DND-41 (cell line): Measurements from ENCODE around the gene DIS3L2.

Source experiments
- ATAC-seq: fragments of 200-7000 bp; cut with Tn5 transposase; 3 replicates; pipeline ENCODE4 v1.9.1; 2021; ENCODE audit warnings: low read depth; ENCODE audit not compliant: insufficient read depth
- DNase-seq: peaks from one replicate; pipeline ENCODE4 v3.0.0-alpha.2; 2020
- H2AFZ ChIP-seq: 2 replicates; pipeline ENCODE4 v1.6.0; 2012; ENCODE audit warnings: low read depth, low read length
- H3K27ac ChIP-seq: 2 replicates; pipeline ENCODE4 v1.5.1; 2012; ENCODE audit warnings: low read length, inconsistent platforms
- H3K27me3 ChIP-seq: fragments of 200-600 bp; sonication (generic); 2 replicates; pipeline ENCODE4 v1.6.0; 2012; ENCODE audit warnings: low read length, mild to moderate bottlenecking, inconsistent platforms; ENCODE audit not compliant: insufficient read depth, poor library complexity
- H3K36me3 ChIP-seq: 2 replicates; pipeline ENCODE4 v1.5.1; 2012; ENCODE audit warnings: low read length, inconsistent platforms; ENCODE audit not compliant: insufficient read depth
- H3K4me1 ChIP-seq: 2 replicates; pipeline ENCODE4 v1.5.1; 2012; ENCODE audit warnings: mild to moderate bottlenecking, low read length; ENCODE audit not compliant: insufficient read depth
- H3K4me2 ChIP-seq: 2 replicates; pipeline ENCODE4 v1.6.0; 2012; ENCODE audit warnings: mild to moderate bottlenecking, moderate library complexity, low read length, inconsistent platforms; ENCODE audit not compliant: insufficient read depth
- H3K4me3 ChIP-seq, 2 experiments: fragments of 200-600 bp in 1 of 2; shearing (Covaris generic) in 1 of 2; 2 replicates each; pipeline ENCODE4 v1.5.1; 2012 to 2016; ENCODE audit warnings: inconsistent platforms in 2 of 2, low read length in 2 of 2, mild to moderate bottlenecking in 2 of 2, low read depth in 1 of 2, moderate library complexity in 1 of 2
- H3K79me2 ChIP-seq: 2 replicates; pipeline ENCODE4 v1.6.0; 2012; ENCODE audit warnings: low read length, inconsistent platforms; ENCODE audit not compliant: insufficient read depth
- H3K9ac ChIP-seq: 2 replicates; pipeline ENCODE4 v1.6.0; 2012; ENCODE audit warnings: low read depth, mild to moderate bottlenecking, inconsistent platforms, low read length, moderate library complexity
- H3K9me3 ChIP-seq: 2 replicates; pipeline ENCODE4 v1.5.1; 2012; ENCODE audit warnings: low read length, moderate library complexity, mild to moderate bottlenecking, inconsistent platforms; ENCODE audit not compliant: insufficient read depth, severe bottlenecking
- H4K20me1 ChIP-seq: 2 replicates; pipeline ENCODE4 v1.6.0; 2012; ENCODE audit warnings: low read length; ENCODE audit not compliant: insufficient read depth
- EZH2 ChIP-seq: IDR thresholded peaks from 3 replicates; pipeline ENCODE4 v1.6.1; 2012; ENCODE audit warnings: borderline replicate concordance, low read depth, mild to moderate bottlenecking, moderate library complexity, low read length, inconsistent platforms; ENCODE audit not compliant: severe bottlenecking
- TF ChIP-seq, protein P1 (sequence below): IDR thresholded peaks from 2 replicates; pipeline ENCODE4 v1.5.1; 2012; ENCODE audit warnings: borderline replicate concordance, low read length, moderate library complexity, mild to moderate bottlenecking; ENCODE audit not compliant: poor library complexity, severe bottlenecking; ENCODE audit errors: extremely low read depth

DIS3L2 gene

DNA sequence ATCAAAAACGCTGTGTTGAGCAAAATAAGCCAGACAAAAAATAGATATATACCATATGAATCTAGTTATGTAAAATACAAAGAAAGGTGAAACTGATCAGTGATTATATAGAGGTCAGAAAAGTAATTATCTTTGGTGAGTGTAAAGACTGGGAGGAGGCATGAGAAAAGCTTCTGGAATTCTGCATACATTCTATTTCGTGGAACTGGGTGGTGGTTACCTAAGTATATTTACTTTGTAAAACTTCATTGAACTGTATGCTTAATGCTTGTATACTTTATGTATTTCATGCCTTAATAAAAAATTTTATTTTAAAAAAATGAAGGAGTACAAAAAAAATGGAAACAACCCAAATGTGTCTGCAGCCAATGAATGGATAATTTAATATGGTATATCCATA lies 263.9 kb downstream of the DIS3L2 start:
- H3K9ac ChIP-seq = no peak overlapping the region
- H3K27me3 ChIP-seq = no peaks in the 10 kb centered on the region
- no peak for DNase-seq
- H3K9me3 ChIP-seq = no peaks in the 10 kb centered on the region
- H2AFZ ChIP-seq = no peak overlapping the region
- H3K4me3 ChIP-seq = no peak overlapping the region
- TF ChIP-seq, protein P1, sequence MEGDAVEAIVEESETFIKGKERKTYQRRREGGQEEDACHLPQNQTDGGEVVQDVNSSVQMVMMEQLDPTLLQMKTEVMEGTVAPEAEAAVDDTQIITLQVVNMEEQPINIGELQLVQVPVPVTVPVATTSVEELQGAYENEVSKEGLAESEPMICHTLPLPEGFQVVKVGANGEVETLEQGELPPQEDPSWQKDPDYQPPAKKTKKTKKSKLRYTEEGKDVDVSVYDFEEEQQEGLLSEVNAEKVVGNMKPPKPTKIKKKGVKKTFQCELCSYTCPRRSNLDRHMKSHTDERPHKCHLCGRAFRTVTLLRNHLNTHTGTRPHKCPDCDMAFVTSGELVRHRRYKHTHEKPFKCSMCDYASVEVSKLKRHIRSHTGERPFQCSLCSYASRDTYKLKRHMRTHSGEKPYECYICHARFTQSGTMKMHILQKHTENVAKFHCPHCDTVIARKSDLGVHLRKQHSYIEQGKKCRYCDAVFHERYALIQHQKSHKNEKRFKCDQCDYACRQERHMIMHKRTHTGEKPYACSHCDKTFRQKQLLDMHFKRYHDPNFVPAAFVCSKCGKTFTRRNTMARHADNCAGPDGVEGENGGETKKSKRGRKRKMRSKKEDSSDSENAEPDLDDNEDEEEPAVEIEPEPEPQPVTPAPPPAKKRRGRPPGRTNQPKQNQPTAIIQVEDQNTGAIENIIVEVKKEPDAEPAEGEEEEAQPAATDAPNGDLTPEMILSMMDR = no peak
- TF ChIP-seq EZH2 = no peak
- H3K79me2 ChIP-seq = no peaks in the 10 kb centered on the region
- H3K4me2 ChIP-seq = no peak overlapping the region
- H3K27ac ChIP-seq = no peak overlapping the region
- ATAC-seq = no peak
- H3K4me1 ChIP-seq = no peaks in the 10 kb centered on the region
- no peaks in the 10 kb centered on the region for H4K20me1 ChIP-seq
- H3K36me3 ChIP-seq = peaks cover 5% of the 10 kb centered on the region; the same call in 1 of the 2 replicates

DNA sequence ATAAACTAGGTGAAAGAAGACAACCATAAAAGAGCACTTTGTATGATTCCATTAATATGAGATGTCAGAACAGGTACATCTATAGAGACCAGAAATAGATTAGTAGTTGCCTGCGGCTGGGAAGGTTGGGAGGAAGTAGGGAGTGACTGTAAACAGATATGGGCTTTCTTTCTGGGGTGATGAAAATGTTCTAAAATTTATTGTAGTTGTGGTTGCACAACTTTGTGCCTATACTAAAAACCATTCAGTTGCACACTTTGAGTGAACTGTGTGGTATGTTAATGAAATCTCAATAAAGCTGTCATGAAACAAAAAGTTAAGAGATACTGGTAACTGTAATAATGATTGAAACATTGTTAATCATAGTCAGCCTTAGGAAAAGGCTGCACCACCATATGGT lies 264.4 kb downstream of the DIS3L2 start:
- no peak overlapping the region for H2AFZ ChIP-seq
- TF ChIP-seq, protein P1 = no peak
- TF ChIP-seq EZH2 = no peak

DNA sequence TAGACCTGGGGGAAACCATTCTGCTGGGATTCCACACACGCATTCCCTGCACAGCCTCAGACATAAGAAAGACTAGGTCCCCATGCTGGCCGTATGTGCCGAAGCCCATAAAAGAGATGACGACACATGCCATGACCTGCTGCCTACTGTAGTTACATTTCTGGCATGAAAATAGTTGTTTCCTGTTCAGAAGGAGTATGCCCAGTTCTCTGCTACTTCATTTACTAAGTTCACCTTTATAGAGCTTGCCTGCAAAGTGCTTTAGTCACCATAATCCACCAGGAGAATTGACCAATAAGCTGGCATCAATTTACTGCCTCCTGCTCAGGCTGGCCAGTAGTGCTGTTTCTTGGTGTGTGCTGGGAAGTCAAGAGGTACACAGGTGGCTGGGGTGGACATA lies 266.8 kb downstream of the DIS3L2 start:
- no peak for TF ChIP-seq EZH2
- TF ChIP-seq, protein P1 = no peak
- no peaks in the 10 kb centered on the region for H3K79me2 ChIP-seq
- H3K4me1 ChIP-seq = peaks cover 11% of the 10 kb centered on the region
- H3K36me3 ChIP-seq = 0 out of 2 replicates have a peak, but pooled peaks cover under 1% of the 10 kb centered on the region
- DNase-seq = no peak
- H2AFZ ChIP-seq = no peak overlapping the region
- H4K20me1 ChIP-seq = no peaks in the 10 kb centered on the region
- no peak overlapping the region for H3K4me3 ChIP-seq
- no peak overlapping the region for H3K4me2 ChIP-seq
- no peak overlapping the region for H3K27ac ChIP-seq
- H3K27me3 ChIP-seq = no peaks in the 10 kb centered on the region
- no peak overlapping the region for H3K9ac ChIP-seq
- H3K9me3 ChIP-seq = no peaks in the 10 kb centered on the region
- no peak for ATAC-seq

More for the DNA sequence above, 264.4 kb downstream of the DIS3L2 start:
- Histone ChIP-seq H3K79me2 (no peaks in the 10 kb centered on the region), H3K27me3 (no peaks in the 10 kb centered on the region), H3K9me3 (no peaks in the 10 kb centered on the region), H4K20me1 (no peaks in the 10 kb centered on the region), H3K9ac (no peak overlapping the region), H3K4me1 (no peaks in the 10 kb centered on the region), H3K27ac (no peak overlapping the region), H3K36me3 (peaks cover 5% of the 10 kb centered on the region; the same call in 1 of the 2 replicates), H3K4me2 (no peak overlapping the region), H3K4me3 (no peak overlapping the region)
- DNase-seq (no peak), ATAC-seq (no peak)
